ENCODE results near the gene POLR3H.

POLR3H gene

GRCh38 chr22:41499624-41500280 is 44.5 kb downstream of the POLR3H start:
- TF ChIP-seq USF1 (IDR thresholded peaks at IDR 0.05), result no peak
- no peak for TF ChIP-seq CREB1 (IDR thresholded peaks at IDR 0.05; ENCODE audit: low read depth)
- TF ChIP-seq CEBPB (IDR thresholded peaks at IDR 0.05), result no peak
- TF ChIP-seq EP300 (IDR thresholded peaks at IDR 0.05; ENCODE audit: borderline replicate concordance), result no peak
- TF ChIP-seq EGR1 (IDR thresholded peaks at IDR 0.05), result no peak
- no peak for TF ChIP-seq RAD21 (IDR thresholded peaks at IDR 0.05; ENCODE audit: low read depth)
- TF ChIP-seq REST (IDR thresholded peaks at IDR 0.05; ENCODE audit: low read depth), result no peak
- no peak for TF ChIP-seq YY1 (IDR thresholded peaks at IDR 0.05; ENCODE audit: low read depth)
- no peak for TF ChIP-seq MAX (IDR thresholded peaks at IDR 0.05)
- TF ChIP-seq NFIC (IDR thresholded peaks at IDR 0.05), result no peak
- no peak for TF ChIP-seq FOXM1 (IDR thresholded peaks at IDR 0.05; ENCODE audit: borderline replicate concordance, low read depth)
- no peak for TF ChIP-seq TCF12 (IDR thresholded peaks at IDR 0.05; ENCODE audit: low read depth)
- TF ChIP-seq ZBTB7A (IDR thresholded peaks at IDR 0.05; ENCODE audit: low read depth), result no peak
- no peak for TF ChIP-seq TEAD4 (IDR thresholded peaks at IDR 0.05)
- TF ChIP-seq TAF1 (IDR thresholded peaks at IDR 0.05; ENCODE audit: low read depth), result no peak

- TF ChIP-seq TCF12 (IDR thresholded peaks at IDR 0.05; ENCODE audit: low read depth) (no peak), USF1 (IDR thresholded peaks at IDR 0.05) (no peak), CREB1 (IDR thresholded peaks at IDR 0.05; ENCODE audit: low read depth) (no peak), FOXM1 (IDR thresholded peaks at IDR 0.05; ENCODE audit: borderline replicate concordance, low read depth) (no peak), EP300 (IDR thresholded peaks at IDR 0.05; ENCODE audit: borderline replicate concordance) (no peak), REST (IDR thresholded peaks at IDR 0.05; ENCODE audit: low read depth) (no peak), NFIC (IDR thresholded peaks at IDR 0.05) (no peak), YY1 (IDR thresholded peaks at IDR 0.05; ENCODE audit: low read depth) (no peak), RAD21 (IDR thresholded peaks at IDR 0.05; ENCODE audit: low read depth) (no peak), TEAD4 (IDR thresholded peaks at IDR 0.05) (no peak), MAX (IDR thresholded peaks at IDR 0.05) (no peak), ZBTB7A (IDR thresholded peaks at IDR 0.05; ENCODE audit: low read depth) (no peak), CEBPB (IDR thresholded peaks at IDR 0.05) (no peak), EGR1 (IDR thresholded peaks at IDR 0.05) (no peak), TAF1 (IDR thresholded peaks at IDR 0.05; ENCODE audit: low read depth) (no peak)
Observed at GRCh38 chr22:41498303-41498835, 45.9 kb downstream of the POLR3H start.

- TF ChIP-seq CREB1 (IDR thresholded peaks at IDR 0.05; ENCODE audit: low read depth), result no peak
- no peak for TF ChIP-seq EGR1 (IDR thresholded peaks at IDR 0.05)
- no peak for TF ChIP-seq TEAD4 (IDR thresholded peaks at IDR 0.05)
- no peak for TF ChIP-seq TAF1 (IDR thresholded peaks at IDR 0.05; ENCODE audit: low read depth)
- no peak for TF ChIP-seq MAX (IDR thresholded peaks at IDR 0.05)
Observed at GRCh38 chr22:41491374-41492100, 52.7 kb downstream of the POLR3H start.

- TF ChIP-seq ZBTB7A (IDR thresholded peaks at IDR 0.05; ENCODE audit: low read depth), result no peak
- no peak for TF ChIP-seq MAX (IDR thresholded peaks at IDR 0.05)
- TF ChIP-seq NFIC (IDR thresholded peaks at IDR 0.05), result no peak
- no peak for TF ChIP-seq REST (IDR thresholded peaks at IDR 0.05; ENCODE audit: low read depth)
- TF ChIP-seq FOXM1 (IDR thresholded peaks at IDR 0.05; ENCODE audit: borderline replicate concordance, low read depth), result no peak
- TF ChIP-seq EP300 (IDR thresholded peaks at IDR 0.05; ENCODE audit: borderline replicate concordance), result no peak
- no peak for TF ChIP-seq CREB1 (IDR thresholded peaks at IDR 0.05; ENCODE audit: low read depth)
- no peak for TF ChIP-seq CEBPB (IDR thresholded peaks at IDR 0.05)
- no peak for TF ChIP-seq RAD21 (IDR thresholded peaks at IDR 0.05; ENCODE audit: low read depth)
- TF ChIP-seq TAF1 (IDR thresholded peaks at IDR 0.05; ENCODE audit: low read depth), result no peak
- TF ChIP-seq TCF12 (IDR thresholded peaks at IDR 0.05; ENCODE audit: low read depth), result no peak
- no peak for TF ChIP-seq YY1 (IDR thresholded peaks at IDR 0.05; ENCODE audit: low read depth)
- no peak for TF ChIP-seq EGR1 (IDR thresholded peaks at IDR 0.05)
- no peak for TF ChIP-seq TEAD4 (IDR thresholded peaks at IDR 0.05)
- no peak for TF ChIP-seq USF1 (IDR thresholded peaks at IDR 0.05)
Observed at GRCh38 chr22:41488596-41489385, 55.5 kb downstream of the POLR3H start.
